Muscle layer of duodenum (tissue), 2 donors: Measurements from ENCODE around the gene ROBO2.

Experiments
- H3K27ac ChIP-seq: one replicate; pipeline ENCODE4 v1.7.0; 2013; ENCODE audit warnings: mild to moderate bottlenecking, low read length
- H3K27me3 ChIP-seq: one replicate; pipeline ENCODE4 v1.7.0; 2013; ENCODE audit warnings: low read depth, mild to moderate bottlenecking, control low read depth, low read length
- H3K36me3 ChIP-seq, 2 donors: one replicate each; pipeline ENCODE4 v1.7.0; 2013; ENCODE audit warnings: low read length in 2 of 2, control low read depth in 1 of 2, mild to moderate bottlenecking in 1 of 2; ENCODE audit not compliant: insufficient read depth in 2 of 2, control insufficient read depth in 1 of 2
- H3K4me1 ChIP-seq, 2 donors: one replicate each; pipeline ENCODE4 v1.7.0; 2013; ENCODE audit warnings: low read length in 2 of 2, mild to moderate bottlenecking in 2 of 2, control low read depth in 1 of 2, moderate library complexity in 1 of 2; ENCODE audit not compliant: insufficient read depth in 2 of 2, control insufficient read depth in 1 of 2
- H3K4me3 ChIP-seq, 2 donors: one replicate each; pipeline ENCODE4 v1.7.0; 2013; ENCODE audit warnings: low read length in 2 of 2, low read depth in 1 of 2, mild to moderate bottlenecking in 1 of 2
- H3K9me3 ChIP-seq, 2 donors: one replicate each; pipeline ENCODE4 v1.7.0; 2013; ENCODE audit warnings: low read length in 2 of 2, control low read depth in 1 of 2, mild to moderate bottlenecking in 1 of 2; ENCODE audit not compliant: control insufficient read depth in 1 of 2
- donor health status: healthy.

The ROBO2 gene

DNA sequence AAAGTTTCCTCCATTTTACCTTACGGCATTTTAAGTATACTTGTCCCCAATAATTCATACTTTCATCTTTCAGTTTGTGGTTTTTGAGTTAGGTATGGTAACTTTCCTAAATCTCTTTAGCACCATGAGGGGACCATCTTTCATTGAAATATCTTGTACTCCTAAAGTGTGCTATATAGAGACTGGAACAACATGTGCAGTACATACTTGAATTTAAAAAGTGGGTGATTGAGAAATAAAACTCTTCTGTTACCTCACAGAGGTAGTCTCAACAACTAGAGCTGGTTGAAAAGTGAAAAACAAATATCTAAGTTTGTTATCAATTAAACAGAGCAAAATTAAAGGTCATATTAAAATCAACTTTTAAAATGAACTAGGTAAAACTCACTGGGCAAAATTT, 423.1 kb downstream of the ROBO2 start:
- H3K4me1 ChIP-seq = peaks cover 0 to under 1% of the 10 kb centered on the region in 2 donors
- no peaks in the 10 kb centered on the region for H3K36me3 ChIP-seq
- no peak overlapping the region for H3K27ac ChIP-seq
- no peak overlapping the region for H3K4me3 ChIP-seq
- H3K9me3 ChIP-seq = no peaks in the 10 kb centered on the region
- H3K27me3 ChIP-seq = no peaks in the 10 kb centered on the region

DNA sequence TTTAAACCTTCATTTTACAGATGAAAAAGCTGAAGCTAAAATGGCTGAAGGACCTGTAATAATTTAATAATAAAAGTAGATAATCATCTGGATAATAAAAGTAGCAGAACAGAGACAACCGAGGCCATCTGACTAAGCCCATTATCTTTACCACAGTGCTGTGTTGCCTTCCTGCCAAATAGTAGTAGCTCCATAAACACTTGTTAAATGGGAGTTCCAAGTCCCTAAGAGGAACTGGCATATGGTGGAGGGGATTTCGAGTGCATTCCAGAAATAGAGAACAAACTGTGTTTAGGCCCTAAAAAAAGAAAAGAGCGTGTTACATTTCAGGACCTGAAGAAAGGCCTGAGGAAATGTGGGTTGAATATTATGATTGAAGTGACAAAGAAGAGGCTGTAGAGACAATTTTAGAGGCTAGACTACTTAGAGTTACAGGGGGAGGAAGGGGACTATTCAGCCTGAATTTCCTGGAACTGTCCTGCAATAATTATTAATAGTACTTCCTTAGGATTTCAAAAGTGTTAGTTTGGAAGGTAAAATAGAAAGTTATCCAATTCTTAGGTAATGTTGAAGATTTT, 424.3 kb downstream of the ROBO2 start:
- no peaks in the 10 kb centered on the region for H3K36me3 ChIP-seq
- H3K27ac ChIP-seq = no peak overlapping the region
- no peaks in the 10 kb centered on the region for H3K9me3 ChIP-seq
- no peaks in the 10 kb centered on the region for H3K27me3 ChIP-seq
- H3K4me1 ChIP-seq = peaks cover 5 to 11% of the 10 kb centered on the region in 2 donors
- H3K4me3 ChIP-seq = no peak overlapping the region

DNA sequence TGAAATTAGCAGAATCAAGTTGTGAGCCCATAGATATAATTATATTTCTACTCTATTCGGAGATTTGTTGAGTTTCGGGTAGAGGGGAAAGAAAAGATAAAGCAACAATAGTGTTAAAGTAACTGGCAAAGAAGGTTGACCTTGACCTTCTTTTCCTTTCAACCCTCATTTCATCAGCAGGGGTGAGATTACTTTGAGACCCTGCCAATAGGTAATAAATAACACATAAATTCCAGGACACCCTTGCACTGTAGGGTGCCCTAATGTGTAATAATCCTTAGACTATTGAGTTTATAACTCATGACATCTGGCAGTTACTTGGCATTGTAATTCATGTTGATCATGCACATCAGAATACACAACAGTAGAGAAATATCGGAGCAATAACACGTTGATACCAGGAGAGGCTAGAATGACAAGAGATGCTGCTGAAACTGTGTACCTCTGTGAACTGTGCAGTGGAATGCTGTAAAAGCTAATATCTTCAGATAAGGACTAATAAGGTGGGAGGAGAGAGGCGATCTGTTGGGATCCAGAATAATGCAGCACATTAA, 426.7 kb downstream of the ROBO2 start:
- no peaks in the 10 kb centered on the region for H3K9me3 ChIP-seq
- H3K36me3 ChIP-seq = no peaks in the 10 kb centered on the region

DNA sequence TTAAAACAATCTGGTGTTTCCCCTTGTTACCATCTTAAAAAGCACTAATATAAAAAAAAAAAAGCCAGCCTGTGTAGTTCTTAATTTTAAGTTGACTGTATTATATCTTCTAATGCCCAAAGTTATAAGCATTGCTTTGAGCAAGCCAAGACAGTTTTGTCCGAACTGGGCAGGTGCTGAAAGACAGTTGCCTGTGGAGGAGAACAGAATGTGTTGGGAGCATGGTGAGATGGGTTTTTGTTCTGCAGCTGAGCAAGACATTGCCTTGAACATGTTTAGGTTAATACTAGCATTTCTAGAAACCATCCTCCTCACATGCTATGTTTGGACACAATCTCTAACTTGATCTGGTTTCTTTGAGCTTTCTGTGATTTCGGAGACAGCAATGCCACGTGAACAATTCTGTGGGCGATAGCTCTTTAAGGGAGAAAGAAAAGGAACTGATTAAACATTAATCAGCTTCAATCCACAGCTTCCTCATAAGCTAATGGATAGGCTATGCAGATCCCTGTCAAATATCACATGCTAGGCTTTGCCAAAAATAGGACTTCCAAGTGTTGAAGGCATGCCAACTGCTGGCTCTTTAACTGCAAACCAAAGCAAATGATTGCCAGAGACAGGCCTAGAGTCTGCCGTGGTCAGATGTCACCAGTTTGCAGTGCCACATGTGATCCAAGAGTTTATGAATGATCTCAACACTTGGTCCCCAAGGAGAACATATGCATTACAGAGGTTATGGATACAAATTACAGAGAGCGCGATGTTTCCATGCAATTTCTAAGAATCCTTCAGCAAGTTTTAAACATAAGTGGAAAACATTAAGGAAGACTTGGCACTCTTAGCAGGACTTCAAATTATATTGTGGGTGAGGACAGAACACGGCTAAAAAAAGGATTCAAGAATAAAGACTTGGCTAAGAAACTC, 428.1 kb downstream of the ROBO2 start:
- Histone ChIP-seq H3K4me1 (peaks cover 5 to 11% of the 10 kb centered on the region in 2 donors), H3K27ac (no peak overlapping the region), H3K4me3 (peak overlapping the region in 1 of 2 donors; percentile 0), H3K9me3 (no peaks in the 10 kb centered on the region), H3K27me3 (no peaks in the 10 kb centered on the region), H3K36me3 (no peaks in the 10 kb centered on the region)

More for the DNA sequence above, 426.7 kb downstream of the ROBO2 start:
- H3K4me3 ChIP-seq = no peak overlapping the region
- no peaks in the 10 kb centered on the region for H3K27me3 ChIP-seq
- H3K4me1 ChIP-seq = peaks cover 5 to 11% of the 10 kb centered on the region in 2 donors
- no peak overlapping the region for H3K27ac ChIP-seq

DNA sequence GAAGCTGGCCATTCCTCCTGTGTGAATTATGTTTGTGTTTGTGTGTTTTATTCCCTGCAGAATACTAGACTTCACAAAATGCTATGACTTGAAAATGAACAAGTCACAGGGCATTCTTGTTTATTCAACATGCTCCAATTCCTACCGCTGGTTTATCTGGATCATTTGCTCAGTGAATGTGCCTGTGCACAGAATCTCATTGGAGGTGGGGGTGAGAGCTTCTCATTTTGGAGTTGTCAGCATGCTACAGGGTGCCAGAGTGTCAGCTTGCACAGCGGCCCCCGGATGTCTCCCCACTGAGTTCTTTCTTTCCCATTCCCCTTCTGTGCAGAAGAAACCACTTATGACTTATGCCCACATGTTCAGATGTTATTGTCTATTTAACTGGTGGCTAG, 428.7 kb downstream of the ROBO2 start:
- no peaks in the 10 kb centered on the region for H3K36me3 ChIP-seq
- peak overlapping the region in 1 of 2 donors; percentile 0 for H3K4me3 ChIP-seq
- H3K27me3 ChIP-seq = no peaks in the 10 kb centered on the region
- no peak overlapping the region for H3K27ac ChIP-seq
- no peaks in the 10 kb centered on the region for H3K9me3 ChIP-seq
- H3K4me1 ChIP-seq = peaks cover 5 to 11% of the 10 kb centered on the region in 2 donors

GRCh38 chr3:77475507-77475906, 435.6 kb downstream of the ROBO2 start:
- Histone ChIP-seq H3K9me3 (no peaks in the 10 kb centered on the region), H3K4me1 (no peaks in the 10 kb centered on the region), H3K4me3 (no peak overlapping the region), H3K27me3 (no peaks in the 10 kb centered on the region), H3K36me3 (no peaks in the 10 kb centered on the region), H3K27ac (no peak overlapping the region)

- H3K36me3 ChIP-seq = no peaks in the 10 kb centered on the region
- H3K27me3 ChIP-seq = no peaks in the 10 kb centered on the region
- no peaks in the 10 kb centered on the region for H3K9me3 ChIP-seq
- H3K4me1 ChIP-seq = no peaks in the 10 kb centered on the region
- H3K4me3 ChIP-seq = no peak overlapping the region
- H3K27ac ChIP-seq = no peak overlapping the region
Observed at GRCh38 chr3:77479021-77479420, 439.1 kb downstream of the ROBO2 start.

- no peaks in the 10 kb centered on the region for H3K27me3 ChIP-seq
- no peak overlapping the region for H3K27ac ChIP-seq
- H3K9me3 ChIP-seq = no peaks in the 10 kb centered on the region
- no peak overlapping the region for H3K4me3 ChIP-seq
- no peaks in the 10 kb centered on the region for H3K4me1 ChIP-seq
- H3K36me3 ChIP-seq = no peaks in the 10 kb centered on the region
Observed at GRCh38 chr3:77489216-77489615, 449.3 kb downstream of the ROBO2 start.

DNA sequence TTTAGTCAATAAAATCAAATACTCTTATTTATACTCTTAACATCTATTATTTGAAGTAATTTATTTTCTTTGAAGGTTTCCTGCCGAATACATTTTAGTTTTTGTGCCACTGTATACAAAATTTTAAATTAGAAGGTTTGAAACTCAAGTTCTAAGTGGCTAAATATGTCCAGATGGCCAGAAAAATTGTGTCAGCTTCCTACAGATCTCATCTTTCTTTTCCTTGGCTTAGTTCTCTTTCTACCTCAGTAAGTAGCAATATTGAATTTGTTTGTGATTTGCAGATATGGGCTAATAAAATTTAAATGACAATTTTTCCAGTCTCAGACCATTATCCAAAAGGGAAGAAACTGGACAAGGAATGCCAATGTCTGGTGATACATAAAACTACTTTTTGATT, 452.1 kb downstream of the ROBO2 start:
- Histone ChIP-seq H3K4me3 (no peak overlapping the region), H3K27ac (no peak overlapping the region), H3K27me3 (no peaks in the 10 kb centered on the region), H3K4me1 (no peaks in the 10 kb centered on the region), H3K9me3 (no peaks in the 10 kb centered on the region), H3K36me3 (no peaks in the 10 kb centered on the region)

GRCh38 chr3:77500721-77501120, 460.8 kb downstream of the ROBO2 start:
- H3K27ac ChIP-seq = no peak overlapping the region
- H3K4me3 ChIP-seq = no peak overlapping the region
- H3K27me3 ChIP-seq = no peaks in the 10 kb centered on the region
- H3K9me3 ChIP-seq = no peaks in the 10 kb centered on the region
- no peaks in the 10 kb centered on the region for H3K4me1 ChIP-seq
- H3K36me3 ChIP-seq = no peaks in the 10 kb centered on the region

DNA sequence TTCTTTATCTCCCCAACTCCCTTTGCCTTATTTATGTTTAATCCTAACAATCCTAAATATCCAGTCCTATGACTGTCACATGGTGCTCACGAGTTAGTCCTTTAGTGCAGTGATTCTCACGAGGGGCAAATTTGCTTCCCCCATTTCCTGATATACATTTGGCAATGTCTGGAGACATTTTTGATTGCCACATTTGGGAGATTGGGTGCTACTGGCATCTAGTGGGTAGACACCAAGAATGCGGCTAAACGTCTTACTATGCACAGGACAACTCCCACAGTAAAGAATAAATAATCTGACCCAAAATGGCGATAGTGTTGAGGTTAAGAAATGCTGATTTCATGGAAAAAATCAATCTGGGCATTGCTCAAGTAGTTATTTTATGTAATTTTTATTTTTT, 466.5 kb downstream of the ROBO2 start:
- Histone ChIP-seq H3K9me3 (no peaks in the 10 kb centered on the region), H3K36me3 (no peaks in the 10 kb centered on the region), H3K4me3 (no peak overlapping the region), H3K4me1 (no peaks in the 10 kb centered on the region), H3K27me3 (no peaks in the 10 kb centered on the region), H3K27ac (no peak overlapping the region)
